ENCODE data around the gene TRPM7. TPM values are rescaled to one million over a fixed set of nuclear protein-coding genes. Genes with fewer than 3 reads are reported as not detected.

The TRPM7 gene
- 10 to 100 TPM in 3 of 4 donors, 1 to 10 TPM in 1; 8.4 to 23.2 (median 12.7) TPM for total RNA-seq

GRCh38 chr15:50686469-50687301, at the start of gene TRPM7:
TSS of gene TRPM7 (minus strand) at chr15:50686797. CDS start at chr15:50686533, 264 bp downstream.
- intact Hi-C loops (cut with DNase I; ENCODE audit: low total_unique reads) = loop anchor here (1.0 to 2.0 kb wide), 3 partner anchors 22 to 332 kb away; partner anchors contain the start of genes GABPB1 and SPPL2A

GRCh38 chr15:50735156-50735555, 48.6 kb upstream of the TRPM7 start:
- H3K36me3 ChIP-seq = peaks cover 2 to 98% of the 10 kb centered on the region in 2 donors
- in situ Hi-C loops (cut with MboI; ENCODE audit: low sequenced_read_pairs in 4 of 4) = no loop called here
- no peaks in the 10 kb centered on the region for H3K9me3 ChIP-seq
- no peak for DNase-seq
- H3K4me3 ChIP-seq = no peak overlapping the region
- intact Hi-C loops (cut with DNase I; ENCODE audit: low total_unique reads) = no loop called here
- no peak overlapping the region for H3K27ac ChIP-seq
- no peaks in the 10 kb centered on the region for H3K4me1 ChIP-seq
- TF ChIP-seq CTCF (IDR thresholded peaks at IDR 0.05 in 4 of 5, conservative IDR thresholded peaks at IDR 0.05 in 1 of 5) (no peak), POLR2A (IDR thresholded peaks at IDR 0.05) (no peak)
- no peak for ATAC-seq
- no peaks in the 10 kb centered on the region for H3K27me3 ChIP-seq

More at GRCh38 chr15:50686469-50687301, at the start of gene TRPM7:
- Histone ChIP-seq H3K4me3 (peak within 1 kb of the TSS; percentile 79 to 91 (median 84)), H3K27me3 (no peaks in the 10 kb centered on the region), H3K4me1 (peaks cover 10 to 30% of the 10 kb centered on the region in 2 donors), H3K9me3 (no peaks in the 10 kb centered on the region), H3K27ac (peak within 1 kb of the TSS; percentile 90 to 99 (median 98)), H3K36me3 (no peaks in the 10 kb centered on the region)
- DNase-seq (peak; percentile 73 to 86), ATAC-seq (peak; percentile 91 to 93)
- in situ Hi-C loops (cut with MboI; ENCODE audit: low sequenced_read_pairs in 4 of 4) = loop anchor here in 2 of 4 donors (10.0 kb wide), 2 partner anchors 68 to 78 kb away; partner anchors contain the start of gene SPPL2A (in 1 of the 2)
- TF ChIP-seq CTCF (IDR thresholded peaks at IDR 0.05 in 4 of 5, conservative IDR thresholded peaks at IDR 0.05 in 1 of 5) = peak in 2 of 5 experiments; percentile 24 to 45
- TF ChIP-seq POLR2A (IDR thresholded peaks at IDR 0.05) = peak; percentile 96

- H3K36me3 ChIP-seq = peaks cover 0 to 99% of the 10 kb centered on the region in 2 donors
- H3K4me1 ChIP-seq = no peaks in the 10 kb centered on the region
- no peak for DNase-seq
- H3K27ac ChIP-seq = no peak overlapping the region
- H3K27me3 ChIP-seq = no peaks in the 10 kb centered on the region
- H3K4me3 ChIP-seq = no peak overlapping the region
- in situ Hi-C loops (cut with MboI; ENCODE audit: low sequenced_read_pairs in 4 of 4) (no loop called here), intact Hi-C loops (cut with DNase I; ENCODE audit: low total_unique reads) (no loop called here)
- TF ChIP-seq CTCF (IDR thresholded peaks at IDR 0.05 in 4 of 5, conservative IDR thresholded peaks at IDR 0.05 in 1 of 5) (no peak), POLR2A (IDR thresholded peaks at IDR 0.05) (no peak)
- H3K9me3 ChIP-seq = no peaks in the 10 kb centered on the region
- no peak for ATAC-seq
These were observed 39.7 kb upstream of the TRPM7 start for GRCh38 chr15:50726315-50726714.

GRCh38 chr15:50718700-50719125, 32.1 kb upstream of the TRPM7 start:
- in situ Hi-C loops (cut with MboI; ENCODE audit: low sequenced_read_pairs in 4 of 4) = no loop called here
- no peak overlapping the region for H3K27ac ChIP-seq
- no peaks in the 10 kb centered on the region for H3K27me3 ChIP-seq
- intact Hi-C loops (cut with DNase I; ENCODE audit: low total_unique reads) = no loop called here
- no peak for ATAC-seq
- no peak for DNase-seq
- H3K4me1 ChIP-seq = no peaks in the 10 kb centered on the region
- no peak overlapping the region for H3K4me3 ChIP-seq
- TF ChIP-seq CTCF (IDR thresholded peaks at IDR 0.05 in 4 of 5, conservative IDR thresholded peaks at IDR 0.05 in 1 of 5) = no peak
- no peak for TF ChIP-seq POLR2A (IDR thresholded peaks at IDR 0.05)
- H3K36me3 ChIP-seq = peaks cover 2 to 90% of the 10 kb centered on the region in 2 donors
- H3K9me3 ChIP-seq = no peaks in the 10 kb centered on the region

Data from gastrocnemius medialis (tissue), 4 donors.